ENCODE data around the gene MEGF6.

The MEGF6 gene

GRCh38 chr1:3650248-3651025 lies 39.1 kb upstream of the MEGF6 start:
- peaks cover 7% of the 10 kb centered on the region for H3K4me1 ChIP-seq (ENCODE audit: insufficient read depth, poor library complexity, severe bottlenecking)
- no peak for TF ChIP-seq CTCF (IDR thresholded peaks at IDR 0.05; ENCODE audit: poor library complexity, severe bottlenecking)
- no peak overlapping the region for H3K27ac ChIP-seq (ENCODE audit: poor library complexity, severe bottlenecking)
- H3K4me3 ChIP-seq (ENCODE audit: severe bottlenecking) = peak overlapping the region; percentile 74
- no peaks in the 10 kb centered on the region for H3K9me3 ChIP-seq (ENCODE audit: severe bottlenecking)
- H3K27me3 ChIP-seq (ENCODE audit: insufficient read depth, poor library complexity, severe bottlenecking) = peaks cover 48% of the 10 kb centered on the region
- ATAC-seq (ENCODE audit: low read depth) (no peak), DNase-seq (ENCODE audit: low spot score) (no peak)
- peaks cover 32% of the 10 kb centered on the region for H3K36me3 ChIP-seq (ENCODE audit: low read depth)

GRCh38 chr1:3649342-3650247 lies 38.3 kb upstream of the MEGF6 start, which contains the start of gene WRAP73:
TSS of gene WRAP73 (minus strand) at chr1:3650103. CDS start at chr1:3649999, 104 bp downstream.
- Histone ChIP-seq H3K27me3 (ENCODE audit: insufficient read depth, poor library complexity, severe bottlenecking) (peaks cover 44% of the 10 kb centered on the region), H3K36me3 (ENCODE audit: low read depth) (peaks cover 35% of the 10 kb centered on the region), H3K4me3 (ENCODE audit: severe bottlenecking) (peak within 1 kb of the TSS; percentile 74), H3K9me3 (ENCODE audit: severe bottlenecking) (no peaks in the 10 kb centered on the region), H3K4me1 (ENCODE audit: insufficient read depth, poor library complexity, severe bottlenecking) (peaks cover 7% of the 10 kb centered on the region), H3K27ac (ENCODE audit: poor library complexity, severe bottlenecking) (no peak within 1 kb of the TSS)
- TF ChIP-seq CTCF (IDR thresholded peaks at IDR 0.05; ENCODE audit: poor library complexity, severe bottlenecking) = peak; percentile 31
- ATAC-seq (ENCODE audit: low read depth) = peak; percentile 92
- peak; percentile 83 for DNase-seq (ENCODE audit: low spot score)

- no peak for ATAC-seq (ENCODE audit: low read depth)
- H3K27me3 ChIP-seq (ENCODE audit: insufficient read depth, poor library complexity, severe bottlenecking) = peaks cover 16% of the 10 kb centered on the region
- no peaks in the 10 kb centered on the region for H3K9me3 ChIP-seq (ENCODE audit: severe bottlenecking)
- H3K27ac ChIP-seq (ENCODE audit: poor library complexity, severe bottlenecking) = no peak overlapping the region
- no peak overlapping the region for H3K4me3 ChIP-seq (ENCODE audit: severe bottlenecking)
- H3K4me1 ChIP-seq (ENCODE audit: insufficient read depth, poor library complexity, severe bottlenecking) = peaks cover 7% of the 10 kb centered on the region
- TF ChIP-seq CTCF (IDR thresholded peaks at IDR 0.05; ENCODE audit: poor library complexity, severe bottlenecking) = no peak
- DNase-seq (ENCODE audit: low spot score) = no peak
- peaks cover 37% of the 10 kb centered on the region for H3K36me3 ChIP-seq (ENCODE audit: low read depth)
These were observed 35.3 kb upstream of the MEGF6 start for GRCh38 chr1:3646596-3646995.

GRCh38 chr1:3645666-3646355 lies 34.5 kb upstream of the MEGF6 start:
- DNase-seq (ENCODE audit: low spot score) (no peak), ATAC-seq (ENCODE audit: low read depth) (no peak)
- H3K27me3 ChIP-seq (ENCODE audit: insufficient read depth, poor library complexity, severe bottlenecking) = peaks cover 8% of the 10 kb centered on the region
- no peaks in the 10 kb centered on the region for H3K9me3 ChIP-seq (ENCODE audit: severe bottlenecking)
- H3K36me3 ChIP-seq (ENCODE audit: low read depth) = peaks cover 37% of the 10 kb centered on the region
- peaks cover 7% of the 10 kb centered on the region for H3K4me1 ChIP-seq (ENCODE audit: insufficient read depth, poor library complexity, severe bottlenecking)
- H3K27ac ChIP-seq (ENCODE audit: poor library complexity, severe bottlenecking) = no peak overlapping the region
- no peak overlapping the region for H3K4me3 ChIP-seq (ENCODE audit: severe bottlenecking)
- no peak for TF ChIP-seq CTCF (IDR thresholded peaks at IDR 0.05; ENCODE audit: poor library complexity, severe bottlenecking)
